Liver (tissue), 9 donors: Measurements from ENCODE around the gene CMTR2. TPM values are rescaled to one million over a fixed set of nuclear protein-coding genes. Genes with fewer than 3 reads are reported as not detected.

Experiments used
- DNase-seq: peaks from one replicate; pipeline ENCODE4 v3.0.0-alpha.2; 2017; ENCODE audit warnings: low spot score
- H3K27ac ChIP-seq, 2 donors: one replicate each; pipeline ENCODE4 v1.7.0; 2013; ENCODE audit warnings: inconsistent platforms in 2 of 2, low read length in 2 of 2, control low read depth in 1 of 2, low read depth in 1 of 2, mild to moderate bottlenecking in 1 of 2
- H3K27me3 ChIP-seq, 4 donors: one replicate each; pipeline versions ENCODE4 v1.6.1 to v1.7.0; 2013; ENCODE audit warnings: low read length in 3 of 4, inconsistent platforms in 1 of 4, mild to moderate bottlenecking in 1 of 4, moderate library complexity in 1 of 4; ENCODE audit not compliant: control insufficient read depth in 4 of 4, insufficient read depth in 4 of 4
- H3K36me3 ChIP-seq, 4 donors: one replicate each; pipeline versions ENCODE4 v1.6.1 to v1.7.0; 2013; ENCODE audit warnings: low read length in 3 of 4, mild to moderate bottlenecking in 3 of 4, low read depth in 1 of 4, moderate library complexity in 1 of 4; ENCODE audit not compliant: control insufficient read depth in 4 of 4, insufficient read depth in 3 of 4
- H3K4me1 ChIP-seq, 4 donors: one replicate each; pipeline versions ENCODE4 v1.6.1 to v1.7.0; 2013; ENCODE audit warnings: low read length in 3 of 4, mild to moderate bottlenecking in 3 of 4, moderate library complexity in 1 of 4; ENCODE audit not compliant: control insufficient read depth in 4 of 4, insufficient read depth in 4 of 4
- H3K4me3 ChIP-seq, 3 donors: one replicate each; pipeline versions ENCODE4 v1.6.1 to v1.7.0; 2013; ENCODE audit warnings: low read length in 3 of 3, control low read depth in 1 of 3, low read depth in 1 of 3, mild to moderate bottlenecking in 1 of 3
- H3K9ac ChIP-seq, 2 donors: one replicate each; pipeline ENCODE4 v1.7.0; 2013; ENCODE audit warnings: low read length in 2 of 2, mild to moderate bottlenecking in 2 of 2, moderate library complexity in 2 of 2, control low read depth in 1 of 2, low read depth in 1 of 2
- H3K9me3 ChIP-seq, 4 donors: one replicate each; pipeline versions ENCODE4 v1.6.1 to v1.7.0; 2013; ENCODE audit warnings: low read length in 3 of 4; ENCODE audit not compliant: control insufficient read depth in 4 of 4
- EGR1 ChIP-seq, 2 donors: IDR thresholded peaks; 2 replicates each; pipeline ENCODE4 v1.6.1; 2016 to 2018; ENCODE audit warnings: antibody characterized with exemption in 2 of 2, low read depth in 2 of 2
- FOXA1 ChIP-seq: IDR thresholded peaks from 2 replicates; pipeline ENCODE4 v1.6.1; 2016; ENCODE audit warnings: antibody characterized with exemption
- FOXA2 ChIP-seq: IDR thresholded peaks from 2 replicates; pipeline ENCODE4 v1.6.1; 2016; ENCODE audit warnings: antibody characterized with exemption
- JUND ChIP-seq, 2 donors: IDR thresholded peaks; 2 replicates each; pipeline ENCODE4 v1.6.1; 2016; ENCODE audit warnings: antibody characterized with exemption in 2 of 2
- RAD21 ChIP-seq, 2 donors: IDR thresholded peaks; 2 replicates each; pipeline ENCODE4 v1.6.1; 2016; ENCODE audit warnings: antibody characterized with exemption in 2 of 2, mild to moderate bottlenecking in 2 of 2
- REST ChIP-seq: IDR thresholded peaks from 2 replicates; pipeline ENCODE4 v1.6.1; 2016; ENCODE audit warnings: antibody characterized with exemption, mild to moderate bottlenecking
- RXRA ChIP-seq, 2 donors: IDR thresholded peaks; 2 replicates each; pipeline ENCODE4 v1.6.1; 2017 to 2018; ENCODE audit warnings: antibody characterized with exemption in 2 of 2, mild to moderate bottlenecking in 1 of 2
- TAF1 ChIP-seq: conservative IDR thresholded peaks from 2 replicates; pipeline ENCODE4 v1.6.1; 2016; ENCODE audit warnings: antibody characterized with exemption, mild to moderate bottlenecking
- YY1 ChIP-seq: IDR thresholded peaks from 2 replicates; pipeline ENCODE4 v1.6.1; 2016; ENCODE audit warnings: antibody characterized with exemption, mild to moderate bottlenecking
- ZBTB33 ChIP-seq: IDR thresholded peaks from 2 replicates; pipeline ENCODE4 v1.6.1; 2016; ENCODE audit warnings: antibody characterized with exemption
- WGBS: extraction: QIAGEN DNeasy Blood & Tissue Kit; methylation state at CpG from one replicate; pipeline ENCODE4 v1.1.7; 2013; 5-methylcytosine and 5-hydroxymethylcytosine counted together
- polyA plus RNA-seq, 2 donors: library from polyadenylated mRNA; stranded (reverse) in 1 of 2; unstranded in 1 of 2; fragments of 200-250 nt in 1 of 2; fragments of >200 nt in 1 of 2; fragmentation: Nextera tagmentation in 1 of 2; extraction: Ambion mirVana in 1 of 2; gene quantifications; one replicate each; pipeline versions ENCODE4 v1.2.1 to v1.2.3, GENCODE V29; 2013 to 2015
- total RNA-seq, 2 donors: library from RNA; depleted of rRNA; stranded (reverse); fragments of >200 nt; gene quantifications; one replicate each; pipeline ENCODE4 v1.2.3, GENCODE V29; 2014
- TF ChIP-seq, protein P1 (sequence below): IDR thresholded peaks from 2 replicates; pipeline ENCODE4 v1.6.1; 2016; ENCODE audit warnings: antibody characterized with exemption
- TF ChIP-seq, protein P2 (sequence below): IDR thresholded peaks from 2 replicates; pipeline ENCODE4 v1.6.1; 2016; ENCODE audit warnings: antibody characterized with exemption
- donor health status: healthy.
- donor health status: healthy.
- donor health status: healthy.
- donor health status: healthy.
- donor health status: healthy.

CMTR2 gene
- total and polyA plus RNA-seq, 4 donors = 6.8 to 28.0 (median 15.0) TPM

DNA sequence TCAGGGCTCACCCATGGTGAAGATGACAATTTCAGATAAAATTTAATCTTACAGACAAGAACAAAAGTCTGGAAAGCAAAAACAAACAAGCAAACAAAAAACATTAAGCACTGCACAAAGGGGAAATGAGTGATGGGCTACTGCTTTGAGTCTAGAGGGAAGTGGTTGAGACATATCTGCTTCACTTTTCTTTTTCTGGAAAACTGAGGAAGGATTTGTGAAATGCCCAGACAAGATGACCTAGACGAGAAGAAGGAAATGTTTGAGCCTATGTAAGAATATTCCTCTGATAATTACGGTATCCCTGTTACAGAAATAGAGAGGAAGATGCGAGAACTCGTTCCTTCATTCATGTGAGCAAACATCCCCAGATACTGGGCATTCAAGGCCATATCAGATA, 47.2 kb downstream of the CMTR2 start:
- Histone ChIP-seq H3K36me3 (no peaks in the 10 kb centered on the region), H3K27ac (no peak overlapping the region), H3K9me3 (no peaks in the 10 kb centered on the region), H3K27me3 (no peaks in the 10 kb centered on the region), H3K4me3 (no peak overlapping the region), H3K4me1 (no peaks in the 10 kb centered on the region), H3K9ac (no peak overlapping the region)
- TF ChIP-seq TAF1 = no peak
- no peak for TF ChIP-seq JUND (IDR thresholded peaks at IDR 0.05)
- TF ChIP-seq FOXA1 = no peak
- TF ChIP-seq, protein P1, sequence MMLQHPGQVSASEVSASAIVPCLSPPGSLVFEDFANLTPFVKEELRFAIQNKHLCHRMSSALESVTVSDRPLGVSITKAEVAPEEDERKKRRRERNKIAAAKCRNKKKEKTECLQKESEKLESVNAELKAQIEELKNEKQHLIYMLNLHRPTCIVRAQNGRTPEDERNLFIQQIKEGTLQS = no peak
- TF ChIP-seq EGR1 (IDR thresholded peaks at IDR 0.05; ENCODE audit: low read depth in 2 of 2) = no peak
- TF ChIP-seq YY1 = no peak
- TF ChIP-seq, protein P2, sequence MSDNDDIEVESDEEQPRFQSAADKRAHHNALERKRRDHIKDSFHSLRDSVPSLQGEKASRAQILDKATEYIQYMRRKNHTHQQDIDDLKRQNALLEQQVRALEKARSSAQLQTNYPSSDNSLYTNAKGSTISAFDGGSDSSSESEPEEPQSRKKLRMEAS = no peak
- TF ChIP-seq ZBTB33 = no peak
- TF ChIP-seq FOXA2 = no peak
- TF ChIP-seq RXRA (IDR thresholded peaks at IDR 0.05) = no peak
- no peak for TF ChIP-seq RAD21 (IDR thresholded peaks at IDR 0.05)
- TF ChIP-seq REST = no peak
- WGBS = 84% methylated on average over 4 of the region's 4 CpGs
- DNase-seq = no peak

Other genes with a start within 250 kb of the CMTR2 start
- 1 to 10 TPM in 1 of 2 donors, under 1 TPM in 1; 0.37 to 3.0 TPM for gene HYDIN, start 58.7 kb downstream of the CMTR2 start, total RNA-seq
- under 1 TPM; 0.14 to 0.82 TPM for gene HYDIN, start 58.7 kb downstream of the CMTR2 start, polyA plus RNA-seq
- not detected for gene CALB2, start 69.3 kb upstream of the CMTR2 start, total RNA-seq
- gene CALB2, start 69.3 kb upstream of the CMTR2 start, polyA plus RNA-seq = not detected
- gene TLE7, start 152.7 kb upstream of the CMTR2 start, total RNA-seq = not detected
- gene TLE7, start 152.7 kb upstream of the CMTR2 start, polyA plus RNA-seq = not detected
- gene ZNF23, start 172.8 kb upstream of the CMTR2 start, total RNA-seq = 1 to 10 TPM; 4.0 to 6.1 TPM
- 1 to 10 TPM; 1.5 to 2.3 TPM for gene ZNF23, start 172.8 kb upstream of the CMTR2 start, polyA plus RNA-seq
- 1 to 10 TPM; 2.1 to 2.7 TPM for gene ZNF19, start 199.9 kb upstream of the CMTR2 start, total RNA-seq
- 1 to 10 TPM in 1 of 2 donors, under 1 TPM in 1; 0.73 to 1.7 TPM for gene ZNF19, start 199.9 kb upstream of the CMTR2 start, polyA plus RNA-seq
- gene CHST4, start 237.0 kb upstream of the CMTR2 start, total RNA-seq = 10 to 100 TPM in 1 of 2 donors, under 1 TPM in 1; 0.09 to 14.3 TPM
- gene CHST4, start 237.0 kb upstream of the CMTR2 start, polyA plus RNA-seq = 10 to 100 TPM in 1 of 2 donors, 1 to 10 TPM in 1; 3.8 to 10.5 TPM